ENCODE data around the gene NLGN3. TPM values are rescaled to one million over a fixed set of nuclear protein-coding genes. Genes with fewer than 3 reads are reported as not detected.
A peak's percentile ranks its signal among the peaks of the same experiment; 100 is the strongest.
"Not testable (repeated sequence)": the region's sequence is repeated elsewhere in the genome, so short reads cannot be mapped to it uniquely, and the experiment has no call there.

The NLGN3 gene
- total RNA-seq, 1 donor from 2014 or later = 18.7 TPM

GRCh38 chrX:71170660-71171059, 26.0 kb downstream of the NLGN3 start:
- DNase-seq = no peak

DNA sequence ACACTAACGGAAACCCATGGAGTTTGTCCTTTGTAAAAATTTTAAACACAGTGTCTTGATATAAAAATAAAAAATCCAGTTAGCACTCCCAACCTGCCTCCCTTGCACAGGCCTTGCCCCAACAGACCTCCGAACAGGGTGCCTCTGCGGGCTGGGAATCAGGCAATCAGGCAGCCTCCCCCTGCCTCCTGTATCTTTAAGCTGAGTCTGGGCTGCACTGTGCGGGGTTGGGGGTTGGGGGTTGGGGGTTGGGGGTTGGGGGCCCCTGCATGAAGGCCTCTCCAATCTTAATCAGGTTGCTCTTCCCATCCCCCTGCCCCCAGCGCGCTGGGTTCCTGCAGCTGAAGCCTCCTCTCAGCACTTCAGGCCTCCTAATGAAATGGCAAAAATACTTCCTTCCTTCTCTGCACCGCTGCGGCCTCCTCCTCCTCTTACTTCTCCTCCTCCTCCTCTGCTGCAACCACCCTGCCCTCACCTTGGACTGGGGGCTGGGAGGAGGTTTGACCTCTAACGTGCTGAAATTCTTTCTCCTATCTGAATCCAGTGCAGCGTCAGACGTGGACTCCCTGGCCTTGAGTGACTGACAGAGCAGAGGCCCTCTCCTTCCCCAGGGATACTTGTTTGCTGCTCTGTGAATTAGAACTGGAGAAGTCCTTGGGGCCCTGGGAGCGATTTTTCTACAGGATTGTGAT, 26.6 kb downstream of the NLGN3 start:
- no peak for DNase-seq

DNA sequence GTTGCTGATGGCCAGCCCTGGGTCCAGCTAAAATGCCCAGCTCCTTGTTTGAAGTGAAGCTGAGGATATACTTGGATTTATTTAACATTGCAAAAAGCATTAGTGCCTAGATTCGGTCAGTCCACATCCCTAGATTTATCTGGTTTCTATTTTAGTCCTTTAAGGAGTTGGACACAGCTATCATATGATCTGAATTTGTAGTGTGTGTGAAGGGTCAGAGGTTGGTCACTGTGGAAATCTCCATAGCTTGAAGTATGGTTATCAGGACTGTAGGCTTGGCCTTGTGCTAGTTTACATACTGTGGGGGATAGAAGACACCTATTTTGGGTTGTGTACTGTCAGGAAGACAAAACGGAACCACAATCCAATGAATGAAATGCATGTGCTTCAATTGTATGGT, 28.8 kb downstream of the NLGN3 start:
- DNase-seq = no peak

- DNase-seq = no peak
Observed at GRCh38 chrX:71174795-71175194, 30.2 kb downstream of the NLGN3 start.

GRCh38 chrX:71175531-71175930, 30.9 kb downstream of the NLGN3 start:
- DNase-seq = no peak

GRCh38 chrX:71177327-71177726, 32.7 kb downstream of the NLGN3 start:
- DNase-seq = no peak

- peak; percentile 6 for DNase-seq
Observed at GRCh38 chrX:71178908-71179307, 34.3 kb downstream of the NLGN3 start.

GRCh38 chrX:71180579-71181265, 36.1 kb downstream of the NLGN3 start:
- not testable (repeated sequence) for DNase-seq

DNA sequence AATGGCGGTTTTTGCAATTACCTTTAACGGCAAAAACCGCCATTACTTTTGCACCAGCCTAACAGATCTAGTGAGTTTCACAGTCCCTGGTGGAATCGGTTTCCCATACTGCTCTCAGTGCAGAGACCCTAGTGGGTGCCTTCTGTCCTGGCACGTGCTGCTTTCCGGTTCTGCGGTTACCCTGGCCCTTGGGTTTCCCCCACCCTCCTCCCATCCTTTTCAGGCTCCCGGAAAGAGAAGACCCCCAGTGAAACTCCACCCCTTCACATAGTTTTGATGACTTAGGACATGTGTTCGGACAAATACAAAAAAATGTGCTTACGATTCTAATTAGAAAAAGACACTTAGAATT, 36.9 kb downstream of the NLGN3 start:
- DNase-seq = no peak

- DNase-seq = peak; percentile 86
Observed at GRCh38 chrX:71181910-71182799, 37.5 kb downstream of the NLGN3 start.

GRCh38 chrX:71182871-71183270, 38.2 kb downstream of the NLGN3 start:
- DNase-seq = no peak

DNA sequence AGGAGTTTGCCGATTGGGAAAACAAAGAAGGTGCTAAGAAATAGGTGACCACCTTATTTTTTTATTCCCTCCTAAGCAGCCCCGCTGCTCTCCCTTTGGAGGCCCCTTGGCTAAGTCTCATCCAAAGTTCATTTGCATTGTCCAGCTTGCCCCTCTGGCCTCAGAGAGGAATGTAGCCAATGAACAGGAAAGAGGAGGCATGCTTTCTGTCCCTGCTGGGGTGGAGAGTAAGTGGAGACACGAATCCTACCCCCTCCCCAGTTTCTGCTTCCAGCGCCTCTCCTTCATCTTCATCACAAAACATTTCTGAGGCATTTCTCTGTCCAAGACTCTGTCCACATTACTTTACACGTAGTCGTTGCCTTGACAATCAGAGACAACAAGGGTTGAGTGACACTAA, 38.7 kb downstream of the NLGN3 start:
- DNase-seq = no peak

DNA sequence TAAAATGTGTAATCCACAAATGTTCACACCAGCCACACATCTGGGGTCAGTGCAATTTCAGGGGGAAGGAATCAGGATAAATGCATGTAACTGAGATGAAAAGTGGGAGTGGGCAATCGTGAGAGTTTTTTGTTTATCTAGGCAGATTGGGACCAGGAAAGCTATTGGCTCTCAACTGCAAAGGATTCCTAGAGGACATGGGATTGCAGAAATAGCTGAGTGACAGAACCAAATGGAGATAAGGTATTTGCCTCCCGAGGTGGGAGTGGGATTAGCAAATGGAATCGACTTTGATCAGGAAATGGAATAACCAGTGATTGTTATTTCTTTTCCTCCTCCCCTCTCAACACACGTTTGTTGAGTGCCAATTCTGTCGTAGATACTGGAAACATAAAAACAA, 39.5 kb downstream of the NLGN3 start:
- DNase-seq = no peak

GRCh38 chrX:71184803-71185495, 40.3 kb downstream of the NLGN3 start:
- no peak for DNase-seq

DNA sequence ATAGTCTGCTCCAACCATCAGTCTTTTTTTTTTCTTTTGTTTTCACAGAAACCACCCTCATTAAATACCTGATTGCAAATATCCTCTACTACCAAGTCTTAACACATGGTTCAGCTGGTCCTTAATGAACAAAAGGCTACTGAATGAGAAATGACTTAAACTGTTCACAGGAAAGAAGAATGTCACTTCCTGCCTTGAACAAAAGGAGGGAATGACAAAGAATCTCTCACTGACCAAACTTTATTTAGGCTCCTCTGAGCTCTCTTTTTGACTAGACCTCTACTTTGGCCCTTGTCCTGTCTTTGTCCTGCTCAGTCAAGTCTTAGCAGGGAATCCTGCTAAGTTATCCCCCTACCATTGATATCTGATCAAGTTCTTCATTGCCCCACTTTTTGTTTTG, 46.6 kb downstream of the NLGN3 start:
- no peak for DNase-seq

DNA sequence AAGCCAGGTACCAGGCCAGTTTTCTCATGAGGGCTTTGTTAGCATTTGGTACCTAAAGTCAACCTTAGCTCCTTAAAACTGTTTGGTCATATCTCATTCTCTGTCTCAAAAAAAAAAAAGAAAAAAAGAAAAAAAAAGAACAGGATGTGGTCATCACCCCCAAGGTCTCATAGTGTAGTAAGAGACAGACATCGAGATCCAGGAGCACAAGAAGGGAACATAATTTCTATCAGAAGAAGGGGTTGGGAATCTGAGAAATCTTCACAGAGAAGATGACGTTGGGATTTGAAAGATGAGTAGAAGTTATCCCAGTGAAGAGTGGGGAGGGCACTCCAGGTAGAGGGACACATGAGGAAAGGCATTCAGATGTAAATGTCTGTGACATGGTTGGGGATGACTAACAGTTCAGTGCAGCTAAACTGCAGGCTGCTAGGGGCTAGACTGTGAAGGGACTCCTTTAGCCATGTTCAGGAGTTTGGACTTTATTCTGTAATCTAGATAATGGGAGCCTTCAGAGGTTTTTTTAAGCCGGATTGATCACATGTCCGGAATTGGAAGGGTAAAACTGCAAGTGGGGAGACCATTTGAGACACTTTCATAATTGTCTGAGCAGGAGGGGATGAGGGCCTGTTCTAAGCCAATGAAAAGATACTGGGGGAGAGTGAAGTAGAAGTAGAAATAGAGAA, 51.5 kb downstream of the NLGN3 start:
- no peak for DNase-seq

DNA sequence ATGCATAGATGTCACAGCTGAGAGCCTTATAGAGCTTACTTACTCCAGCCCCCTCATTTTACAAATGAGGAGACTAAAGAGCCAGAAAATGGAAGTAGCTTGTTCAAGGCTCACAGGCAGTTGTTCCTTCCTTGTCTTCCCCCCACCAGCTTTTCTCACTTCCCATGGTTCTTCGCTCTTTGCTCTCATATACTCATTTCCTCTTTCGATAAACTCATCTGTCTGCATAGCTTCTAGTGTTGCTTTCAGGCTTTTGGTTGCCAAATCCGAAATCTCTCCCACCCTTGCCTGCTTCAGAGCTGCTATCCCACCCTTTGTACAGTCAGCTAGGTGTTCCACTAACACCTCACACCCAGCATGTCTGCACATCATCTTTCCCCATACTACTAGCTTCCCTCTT, 53.4 kb downstream of the NLGN3 start:
- no peak for DNase-seq

DNA sequence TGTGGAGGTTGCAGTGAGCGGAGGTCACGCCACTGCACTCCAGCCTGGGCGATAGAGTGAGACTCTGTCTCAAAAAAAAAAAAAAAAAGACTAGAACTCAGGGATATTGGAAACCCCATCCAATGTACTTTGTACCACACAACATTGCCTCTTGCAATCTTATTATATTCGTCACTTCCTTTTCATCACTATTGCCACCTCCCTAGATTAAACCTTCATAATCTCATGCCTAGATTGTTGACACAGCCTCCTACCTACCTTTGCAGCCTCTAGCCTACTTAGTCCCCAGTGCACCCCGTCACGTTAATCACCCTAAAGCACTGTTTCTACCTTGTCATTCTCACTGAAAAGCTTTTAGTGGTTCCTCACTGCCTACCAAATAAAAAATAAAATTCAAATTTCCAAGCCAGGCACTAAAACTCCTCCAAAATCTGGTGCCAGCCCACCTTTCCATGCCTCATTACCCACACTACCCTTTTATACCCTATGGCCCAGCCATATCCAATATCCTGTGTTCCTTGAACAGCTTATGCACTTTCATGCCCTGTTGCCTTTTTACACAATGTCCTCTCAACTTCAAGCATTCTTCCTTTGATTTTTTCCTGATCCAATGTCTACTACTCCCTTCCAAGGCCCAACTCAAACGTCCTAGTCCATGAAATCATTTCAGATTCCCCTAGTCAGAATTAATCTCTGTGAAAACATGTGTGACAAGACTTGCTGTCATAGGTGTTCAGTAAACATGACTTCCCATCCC, 54.8 kb downstream of the NLGN3 start:
- no peak for DNase-seq

DNA sequence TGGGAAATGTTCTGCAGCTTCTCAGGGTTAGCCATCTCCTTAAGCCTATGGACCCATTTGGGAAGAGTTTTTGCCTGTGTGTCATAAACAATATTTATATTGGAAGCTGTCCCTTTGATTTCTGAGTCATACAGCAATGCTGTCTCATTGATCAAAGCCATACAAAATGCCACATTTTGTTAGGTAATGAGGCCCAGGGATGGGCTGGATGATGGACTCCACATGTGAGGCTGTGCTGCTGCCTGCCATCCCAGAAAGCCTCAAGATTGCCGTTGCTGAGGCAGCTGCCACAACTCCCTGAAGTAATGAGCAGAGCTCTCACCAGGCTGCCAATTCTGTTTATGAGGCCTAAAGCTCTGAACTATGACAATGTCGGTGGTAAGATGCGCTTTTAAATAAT, 66.2 kb downstream of the NLGN3 start:
- DNase-seq = no peak

DNA sequence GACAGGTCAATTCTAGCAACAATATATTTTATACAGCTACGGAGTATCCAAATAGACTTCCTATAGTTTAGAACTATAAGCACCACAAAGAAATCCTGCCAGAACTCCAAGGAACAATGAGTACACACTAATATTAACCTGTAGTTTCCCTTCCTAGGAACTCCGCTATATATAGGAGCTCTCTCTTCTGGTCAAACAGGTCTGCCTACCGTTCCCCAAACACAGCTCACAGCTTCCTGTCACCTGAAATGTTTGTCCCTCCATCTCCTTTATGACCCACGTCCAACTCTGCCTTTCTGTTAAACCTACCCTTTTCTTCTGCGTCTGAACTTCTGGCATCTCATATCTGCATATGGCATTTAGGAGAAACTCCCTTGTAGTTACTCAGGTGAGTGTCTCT, 67.9 kb downstream of the NLGN3 start:
- no peak for DNase-seq

DNA sequence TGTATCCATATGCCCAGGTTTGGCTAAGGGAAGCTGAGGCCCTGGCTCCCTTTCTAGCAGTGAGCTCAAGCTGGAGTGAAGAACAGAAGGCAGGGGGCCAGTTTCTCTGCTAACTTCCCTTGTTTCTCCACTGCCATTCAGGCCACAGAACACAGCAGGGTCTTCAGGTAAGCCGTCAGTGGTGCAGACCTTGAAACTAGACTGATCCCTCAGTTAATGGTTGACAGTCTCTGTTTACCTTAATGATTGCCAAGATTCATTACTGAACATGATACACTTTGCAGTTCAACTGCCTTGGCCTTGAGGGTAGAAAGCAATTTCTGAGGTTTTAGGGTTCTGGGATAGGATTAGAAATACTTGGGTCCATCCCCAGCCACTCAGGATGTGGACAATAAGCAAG, 69.5 kb downstream of the NLGN3 start:
- no peak for DNase-seq

Data from occipital lobe (tissue), 2 donors.